Endodermal cell (in vitro differentiated cells): ENCODE measurements around the gene CLIC5. TPM values are rescaled to one million over a fixed set of nuclear protein-coding genes. Genes with fewer than 3 reads are reported as not detected.

Source experiments
- DNase-seq: peaks from one replicate; pipeline ENCODE4 v3.0.0-alpha.2; 2017
- H3K27ac ChIP-seq: 2 replicates; pipeline ENCODE4 v1.5.1; 2013; ENCODE audit warnings: mild to moderate bottlenecking, low read depth, low read length, moderate library complexity
- H3K27me3 ChIP-seq: 2 replicates; pipeline ENCODE4 v1.6.1; 2013; ENCODE audit warnings: mild to moderate bottlenecking, low read length, moderate library complexity; ENCODE audit not compliant: insufficient read depth, control insufficient read depth, poor library complexity, severe bottlenecking
- H3K36me3 ChIP-seq: 2 replicates; pipeline ENCODE4 v1.7.0; 2013; ENCODE audit warnings: mild to moderate bottlenecking, low read length, moderate library complexity; ENCODE audit not compliant: control insufficient read depth, insufficient read depth
- H3K4me1 ChIP-seq: one replicate; pipeline ENCODE4 v1.7.0; 2013; ENCODE audit warnings: low read length; ENCODE audit not compliant: control insufficient read depth, insufficient read depth
- H3K4me3 ChIP-seq: 2 replicates; pipeline ENCODE4 v1.5.1; 2013; ENCODE audit warnings: mild to moderate bottlenecking, low read length, moderate library complexity
- H3K9ac ChIP-seq: 2 replicates; pipeline ENCODE4 v1.6.1; 2013; ENCODE audit warnings: mild to moderate bottlenecking, low read length, moderate library complexity; ENCODE audit not compliant: poor library complexity, severe bottlenecking; ENCODE audit errors: extremely low read depth
- H3K9me3 ChIP-seq: 2 replicates; pipeline ENCODE4 v1.6.1; 2013; ENCODE audit warnings: mild to moderate bottlenecking, low read length, moderate library complexity; ENCODE audit not compliant: control insufficient read depth
- H3K27ac Mint-ChIP-seq: 2 replicates; pipeline ENCODE4 v1.8.0; 2020; ENCODE audit warnings: mixed read lengths
- H3K27me3 Mint-ChIP-seq: 2 replicates; pipeline ENCODE4 v1.8.0; 2021; ENCODE audit warnings: mild to moderate bottlenecking, mixed read lengths; ENCODE audit not compliant: insufficient read depth
- H3K36me3 Mint-ChIP-seq: 2 replicates; pipeline ENCODE4 v1.8.0; 2020; ENCODE audit warnings: low read depth, mixed read lengths
- H3K4me1 Mint-ChIP-seq: 2 replicates; pipeline ENCODE4 v1.8.0; 2020; ENCODE audit warnings: mixed read lengths
- H3K4me3 Mint-ChIP-seq: 2 replicates; pipeline ENCODE4 v1.8.0; 2020; ENCODE audit warnings: mild to moderate bottlenecking, moderate library complexity, mixed read lengths
- H3K9me3 Mint-ChIP-seq: 2 replicates; pipeline ENCODE4 v1.8.0; 2020; ENCODE audit warnings: mild to moderate bottlenecking, mixed read lengths
- WGBS, 2 experiments: methylation state at CpG; one replicate each; pipeline versions ENCODE4 v1.1.5 to v1.1.7; 2013; ENCODE audit warnings: missing lambda C conversion rate in 2 of 2, mixed read lengths in 1 of 2; ENCODE audit not compliant: insufficient coverage in 1 of 2, insufficient read length in 1 of 2; 5-methylcytosine and 5-hydroxymethylcytosine counted together
- total RNA-seq, 2 donors: library from RNA; stranded (reverse); fragmentation: NEBNext Ultra II Directional in 1 of 2; extraction: Animal tissue kit (Norgen Biotek cat#: 25700) in 1 of 2; gene quantifications; 2 replicates in 1 of 2; 3 replicates in 1 of 2; pipeline ENCODE4 v1.2.1, GENCODE V29; 2021
- TF ChIP-seq, protein P1 (sequence below): fragments of 200-600 bp; sonication (generic); conservative IDR thresholded peaks from 2 replicates; pipeline ENCODE4 v1.5.0; 2021; ENCODE audit warnings: antibody characterized with exemption, mild to moderate bottlenecking

Gene CLIC5
- total RNA-seq, 2 donors from 2014 or later = 0.11 TPM; not detected in 1

DNA sequence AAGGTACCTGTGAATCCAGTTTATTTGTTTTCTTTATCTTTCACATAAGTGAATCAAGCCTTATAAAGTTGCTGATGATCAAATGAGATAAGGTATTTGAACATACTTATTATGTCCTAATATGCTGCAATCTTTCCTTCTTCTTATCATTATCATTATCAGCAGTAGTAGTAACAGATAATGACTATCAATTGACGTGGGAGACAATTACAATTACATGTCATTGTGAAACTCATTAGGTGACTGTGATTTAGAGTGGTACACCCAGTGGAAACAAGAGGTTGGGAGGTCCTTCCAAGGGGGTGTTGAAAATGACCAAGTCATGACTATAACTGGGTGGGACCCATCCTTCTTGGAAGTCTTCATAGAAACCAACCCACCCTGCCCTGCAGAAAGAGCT is 2.8 kb downstream of the CLIC5 start:
- H3K27me3 ChIP-seq = peaks cover 44% of the 10 kb centered on the region

DNA sequence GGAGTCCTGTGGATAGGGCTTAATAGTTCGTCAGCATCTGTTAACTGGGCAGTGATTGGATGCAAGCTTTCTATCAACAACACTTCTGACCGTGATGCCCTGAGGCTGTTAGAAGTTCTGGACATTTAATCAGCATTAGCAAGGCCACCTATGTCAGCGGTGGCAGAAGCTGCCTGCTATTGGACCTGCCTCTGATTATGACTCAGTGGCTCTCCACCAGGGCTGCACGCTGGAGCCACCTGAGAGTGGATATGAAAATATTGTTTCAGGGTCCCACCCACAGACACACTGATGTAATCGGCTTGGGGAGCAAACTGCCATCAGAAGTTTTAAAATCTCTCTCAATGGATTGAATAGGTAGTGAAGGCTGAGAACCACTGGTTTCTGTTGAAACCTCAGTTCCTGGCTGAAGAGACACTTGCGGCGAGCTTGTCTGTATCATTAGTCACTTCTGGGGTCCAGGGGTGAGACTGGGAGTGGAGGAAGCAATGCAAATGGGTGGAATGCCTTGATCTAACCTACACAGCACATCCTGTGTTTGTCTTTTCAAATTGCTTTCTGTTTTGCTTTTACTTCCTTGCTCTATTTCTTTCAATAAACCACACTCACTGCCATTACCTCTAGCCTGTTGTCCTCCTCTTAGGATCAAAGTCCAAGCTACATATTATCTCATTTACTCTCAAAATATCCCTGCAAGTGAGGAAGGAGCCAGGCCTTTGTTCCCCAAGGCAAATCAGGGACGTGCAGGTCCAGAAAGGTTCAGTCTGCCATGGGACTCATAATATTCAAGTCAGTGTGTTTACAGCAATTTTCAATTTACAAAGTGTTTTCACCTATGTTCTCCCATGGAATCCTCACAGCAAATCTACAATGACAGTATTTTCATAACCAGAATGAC is 4.2 kb downstream of the CLIC5 start:
- Histone ChIP-seq H3K9ac (no peak overlapping the region), H3K4me3 (no peak overlapping the region), H3K9me3 (peaks cover under 1% of the 10 kb centered on the region), H3K36me3 (no peaks in the 10 kb centered on the region), H3K27ac (no peak overlapping the region), H3K27me3 (peaks cover 30% of the 10 kb centered on the region), H3K4me1 (peaks cover 6% of the 10 kb centered on the region)
- no peak for DNase-seq
- TF ChIP-seq, protein P1, sequence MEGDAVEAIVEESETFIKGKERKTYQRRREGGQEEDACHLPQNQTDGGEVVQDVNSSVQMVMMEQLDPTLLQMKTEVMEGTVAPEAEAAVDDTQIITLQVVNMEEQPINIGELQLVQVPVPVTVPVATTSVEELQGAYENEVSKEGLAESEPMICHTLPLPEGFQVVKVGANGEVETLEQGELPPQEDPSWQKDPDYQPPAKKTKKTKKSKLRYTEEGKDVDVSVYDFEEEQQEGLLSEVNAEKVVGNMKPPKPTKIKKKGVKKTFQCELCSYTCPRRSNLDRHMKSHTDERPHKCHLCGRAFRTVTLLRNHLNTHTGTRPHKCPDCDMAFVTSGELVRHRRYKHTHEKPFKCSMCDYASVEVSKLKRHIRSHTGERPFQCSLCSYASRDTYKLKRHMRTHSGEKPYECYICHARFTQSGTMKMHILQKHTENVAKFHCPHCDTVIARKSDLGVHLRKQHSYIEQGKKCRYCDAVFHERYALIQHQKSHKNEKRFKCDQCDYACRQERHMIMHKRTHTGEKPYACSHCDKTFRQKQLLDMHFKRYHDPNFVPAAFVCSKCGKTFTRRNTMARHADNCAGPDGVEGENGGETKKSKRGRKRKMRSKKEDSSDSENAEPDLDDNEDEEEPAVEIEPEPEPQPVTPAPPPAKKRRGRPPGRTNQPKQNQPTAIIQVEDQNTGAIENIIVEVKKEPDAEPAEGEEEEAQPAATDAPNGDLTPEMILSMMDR = no peak
- Mint-ChIP-seq H3K36me3 (no peaks in the 10 kb centered on the region), H3K27ac (no peak overlapping the region), H3K4me3 (no peak overlapping the region), H3K4me1 (peaks cover 32% of the 10 kb centered on the region), H3K27me3 (peaks cover 49% of the 10 kb centered on the region), H3K9me3 (no peaks in the 10 kb centered on the region)
- 92 to 97% methylated on average over 7 to 8 of the region's 8 CpGs for WGBS, 2 experiments

More for the DNA sequence above, 2.8 kb downstream of the CLIC5 start:
- TF ChIP-seq, protein P1 = no peak
- Mint-ChIP-seq H3K36me3 (no peaks in the 10 kb centered on the region), H3K4me3 (no peak overlapping the region), H3K27me3 (peaks cover 57% of the 10 kb centered on the region), H3K4me1 (peaks cover 32% of the 10 kb centered on the region), H3K9me3 (peaks cover 4% of the 10 kb centered on the region), H3K27ac (no peak overlapping the region)
- Histone ChIP-seq H3K36me3 (no peaks in the 10 kb centered on the region), H3K4me1 (peaks cover 6% of the 10 kb centered on the region), H3K27ac (no peak overlapping the region), H3K9ac (no peak overlapping the region), H3K4me3 (no peak overlapping the region), H3K9me3 (peaks cover 14% of the 10 kb centered on the region)
- WGBS, 2 experiments = 63% methylated on average over 1 of the region's 1 CpG; no CpG with 5 or more reads in 1 of the 2 experiments
- no peak for DNase-seq

DNA sequence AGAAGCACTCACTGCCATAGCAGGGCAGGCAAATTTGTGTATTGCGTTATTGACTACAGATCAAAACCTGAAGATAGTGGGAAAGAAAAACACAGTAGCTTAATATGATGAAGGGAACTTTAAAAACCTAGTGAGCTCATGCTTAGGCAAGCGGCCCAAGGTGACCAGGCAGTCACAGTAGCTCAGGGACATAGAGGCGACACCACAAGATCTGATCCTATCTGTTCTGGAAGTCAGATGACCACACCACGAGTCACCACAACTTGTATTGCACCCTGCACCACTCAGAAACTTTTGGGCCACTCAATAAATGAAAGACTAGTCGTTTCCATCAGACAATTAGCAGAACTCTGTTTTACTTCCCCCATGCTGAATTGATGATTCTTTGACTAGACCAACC is 4.9 kb downstream of the CLIC5 start:
- WGBS, 2 experiments = 91 to 92% methylated on average over 3 to 5 of the region's 5 CpGs
- no peaks in the 10 kb centered on the region for H3K9me3 Mint-ChIP-seq
- Histone ChIP-seq H3K4me3 (no peak overlapping the region), H3K27me3 (peaks cover 23% of the 10 kb centered on the region), H3K27ac (no peak overlapping the region), H3K9me3 (no peaks in the 10 kb centered on the region), H3K36me3 (no peaks in the 10 kb centered on the region), H3K4me1 (peaks cover 6% of the 10 kb centered on the region), H3K9ac (no peak overlapping the region)
- H3K36me3 Mint-ChIP-seq = no peaks in the 10 kb centered on the region
- no peak for DNase-seq
- peaks cover 43% of the 10 kb centered on the region for H3K27me3 Mint-ChIP-seq
- TF ChIP-seq, protein P1 = no peak
- H3K4me1 Mint-ChIP-seq = peaks cover 32% of the 10 kb centered on the region
- H3K4me3 Mint-ChIP-seq = no peak overlapping the region
- H3K27ac Mint-ChIP-seq = no peak overlapping the region
